ENCODE results near the gene EFS.

- TF ChIP-seq, protein P1, sequence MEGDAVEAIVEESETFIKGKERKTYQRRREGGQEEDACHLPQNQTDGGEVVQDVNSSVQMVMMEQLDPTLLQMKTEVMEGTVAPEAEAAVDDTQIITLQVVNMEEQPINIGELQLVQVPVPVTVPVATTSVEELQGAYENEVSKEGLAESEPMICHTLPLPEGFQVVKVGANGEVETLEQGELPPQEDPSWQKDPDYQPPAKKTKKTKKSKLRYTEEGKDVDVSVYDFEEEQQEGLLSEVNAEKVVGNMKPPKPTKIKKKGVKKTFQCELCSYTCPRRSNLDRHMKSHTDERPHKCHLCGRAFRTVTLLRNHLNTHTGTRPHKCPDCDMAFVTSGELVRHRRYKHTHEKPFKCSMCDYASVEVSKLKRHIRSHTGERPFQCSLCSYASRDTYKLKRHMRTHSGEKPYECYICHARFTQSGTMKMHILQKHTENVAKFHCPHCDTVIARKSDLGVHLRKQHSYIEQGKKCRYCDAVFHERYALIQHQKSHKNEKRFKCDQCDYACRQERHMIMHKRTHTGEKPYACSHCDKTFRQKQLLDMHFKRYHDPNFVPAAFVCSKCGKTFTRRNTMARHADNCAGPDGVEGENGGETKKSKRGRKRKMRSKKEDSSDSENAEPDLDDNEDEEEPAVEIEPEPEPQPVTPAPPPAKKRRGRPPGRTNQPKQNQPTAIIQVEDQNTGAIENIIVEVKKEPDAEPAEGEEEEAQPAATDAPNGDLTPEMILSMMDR (conservative IDR thresholded peaks at IDR 0.05), result no peak
- no peak for TF ChIP-seq ZFX (IDR thresholded peaks at IDR 0.05)
Measured at GRCh38 chr14:23326491-23327332, 38.3 kb downstream of the EFS start.

All from C4-2B (cell line).